HG02852 (cell line): ENCODE data around the gene GCNA.

ENCODE experiments used
- ATAC-seq: cut with Tn5 transposase; IDR thresholded peaks from one replicate; pipeline ENCODE4 v1.9.1; 2021; ENCODE audit warnings: mild to moderate bottlenecking, moderate library complexity; ENCODE audit not compliant: unreplicated experiment

GCNA gene

GRCh38 chrX:71612256-71612655, 34.0 kb downstream of the GCNA start:
- ATAC-seq, result no peak

- ATAC-seq, result no peak
Observed at GRCh38 chrX:71615056-71615455, 36.8 kb downstream of the GCNA start.

- ATAC-seq, result no peak
Observed at GRCh38 chrX:71615954-71616353, 37.7 kb downstream of the GCNA start.

DNA sequence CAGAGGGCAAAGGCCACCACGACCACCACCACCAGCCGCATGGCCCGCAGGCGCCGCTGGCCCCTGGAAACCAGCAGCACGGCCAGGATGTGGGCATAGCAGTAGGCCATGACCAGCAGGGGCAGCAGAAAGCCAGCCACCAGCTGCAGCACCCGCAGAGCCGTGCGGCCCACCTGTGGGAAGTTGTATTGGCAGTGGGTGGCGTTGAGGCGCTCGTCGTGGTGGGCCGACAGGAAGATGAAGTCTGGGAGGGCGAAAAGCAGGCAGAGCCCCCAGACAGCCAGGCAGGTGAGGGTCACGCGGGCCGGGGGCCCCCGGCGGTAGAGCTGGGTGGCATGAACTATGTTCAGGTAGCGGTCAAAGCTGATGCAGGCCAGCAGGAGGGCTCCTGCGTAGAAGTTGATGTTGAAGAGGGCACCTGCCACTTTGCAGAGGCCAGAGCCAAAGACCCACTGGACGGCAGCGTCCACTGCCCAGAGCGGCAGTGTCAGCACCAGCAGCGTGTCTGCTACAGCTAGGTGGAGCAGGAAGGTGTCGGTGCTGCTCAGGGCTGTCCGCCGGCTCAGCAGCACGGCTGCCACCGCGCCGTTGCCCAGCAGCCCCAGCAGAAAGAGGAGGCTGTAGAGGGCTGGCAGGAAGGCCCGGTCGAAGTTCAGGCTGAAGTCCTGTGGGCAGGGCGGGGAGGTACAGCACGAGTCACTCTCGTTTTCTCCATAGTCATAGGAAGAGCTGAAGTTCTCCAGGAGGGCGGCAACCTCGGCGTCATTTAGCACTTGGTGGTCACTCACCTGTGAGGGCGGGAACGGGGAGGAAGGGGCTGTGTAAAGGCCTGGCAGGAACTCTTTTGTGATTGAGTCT, 38.7 kb downstream of the GCNA start:
- no peak for ATAC-seq

DNA sequence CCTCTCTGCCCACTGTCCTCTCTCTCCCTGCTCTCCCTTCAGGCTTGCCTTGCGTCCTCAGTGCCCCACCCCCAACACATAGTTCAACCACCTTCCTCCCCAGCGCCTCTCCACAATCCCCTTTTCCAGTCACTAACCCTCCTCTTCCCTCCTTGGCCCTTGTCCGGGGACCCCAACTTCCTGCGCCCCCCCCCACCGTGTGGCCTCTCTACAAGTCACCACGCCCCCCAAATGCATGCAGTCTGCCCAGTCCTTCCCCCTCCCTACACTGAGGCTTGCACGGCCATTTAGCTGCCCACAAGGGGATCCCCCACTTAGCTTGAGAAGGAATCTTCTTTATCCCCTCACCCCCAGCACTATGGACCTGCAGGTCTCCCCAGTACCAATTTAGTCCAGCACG, 39.5 kb downstream of the GCNA start:
- no peak for ATAC-seq

DNA sequence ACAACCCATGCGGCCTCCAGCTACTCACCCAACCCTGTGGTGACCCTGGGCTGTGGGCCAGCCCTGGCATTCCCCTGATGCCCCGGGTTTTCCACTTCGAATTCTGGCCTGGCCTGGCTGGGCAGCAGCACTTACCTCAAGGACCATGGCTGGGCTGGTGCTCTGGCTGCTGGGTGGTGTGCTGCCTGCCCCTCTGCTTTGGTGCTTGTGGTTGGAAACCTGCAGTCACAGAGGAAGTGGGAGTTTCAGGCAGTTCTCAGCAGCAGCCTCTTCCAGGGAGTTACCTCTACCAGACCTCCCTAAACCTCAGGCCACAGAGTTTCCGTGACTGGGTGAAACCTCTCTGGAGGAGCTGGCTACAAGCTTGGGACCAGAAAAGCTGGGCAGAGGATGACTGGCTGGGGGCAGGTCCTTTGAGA, 40.1 kb downstream of the GCNA start, which contains the start of gene CXCR3:
CXCR3 (minus strand) TSS at position 209 of the 419 bp plus-strand sequence; CDS start at position 147, 62 bp downstream.
- ATAC-seq, result peak; percentile 71

DNA sequence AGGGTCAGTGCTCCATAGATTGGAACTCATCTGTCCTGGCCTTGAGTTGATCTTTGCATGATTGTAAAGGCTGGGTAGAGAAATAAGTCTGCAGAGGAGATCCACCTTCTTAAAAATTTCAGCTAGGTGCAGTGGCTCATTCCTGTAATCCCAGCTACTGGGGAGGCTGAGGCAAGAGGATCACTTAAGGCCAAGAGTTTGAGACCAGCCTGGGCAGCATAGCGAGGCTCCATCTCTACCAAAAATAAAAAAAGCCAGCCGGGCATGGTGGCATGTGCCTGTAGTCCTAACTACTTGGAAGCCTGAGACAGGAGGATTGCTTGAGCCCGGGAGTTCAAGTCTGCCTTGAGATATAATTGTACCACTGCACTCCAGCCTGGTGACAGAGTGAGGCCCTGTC, 40.5 kb downstream of the GCNA start:
- no peak for ATAC-seq

DNA sequence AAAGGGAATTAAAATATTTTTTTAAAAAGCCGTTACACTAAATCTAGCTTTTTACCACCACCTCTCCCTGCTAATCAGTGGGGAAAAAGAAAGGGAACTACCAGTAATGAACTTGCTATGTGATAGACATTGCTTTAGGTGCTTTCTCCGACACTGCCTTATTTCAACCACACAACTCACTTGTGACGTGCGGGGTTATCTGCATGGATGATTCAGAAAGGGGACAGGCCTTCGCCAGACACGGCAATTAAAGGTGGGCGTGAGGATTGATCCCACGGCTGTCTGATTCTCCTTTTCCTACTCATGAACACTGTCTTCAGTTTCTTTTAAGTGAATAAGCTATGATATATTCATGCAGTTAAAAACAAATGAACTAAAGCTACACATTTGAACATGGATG, 41.0 kb downstream of the GCNA start:
- no peak for ATAC-seq

- no peak for ATAC-seq
Observed at GRCh38 chrX:71619986-71620385, 41.7 kb downstream of the GCNA start.

GRCh38 chrX:71621603-71622002, 43.4 kb downstream of the GCNA start:
- no peak for ATAC-seq

GRCh38 chrX:71622032-71622575, 43.9 kb downstream of the GCNA start:
- ATAC-seq, result no peak

- ATAC-seq, result peak; percentile 38
Observed at GRCh38 chrX:71622576-71623450, 44.6 kb downstream of the GCNA start.

- ATAC-seq, result no peak
Observed at GRCh38 chrX:71623714-71624113, 45.5 kb downstream of the GCNA start.

- no peak for ATAC-seq
Observed at GRCh38 chrX:71625471-71625870, 47.2 kb downstream of the GCNA start.

DNA sequence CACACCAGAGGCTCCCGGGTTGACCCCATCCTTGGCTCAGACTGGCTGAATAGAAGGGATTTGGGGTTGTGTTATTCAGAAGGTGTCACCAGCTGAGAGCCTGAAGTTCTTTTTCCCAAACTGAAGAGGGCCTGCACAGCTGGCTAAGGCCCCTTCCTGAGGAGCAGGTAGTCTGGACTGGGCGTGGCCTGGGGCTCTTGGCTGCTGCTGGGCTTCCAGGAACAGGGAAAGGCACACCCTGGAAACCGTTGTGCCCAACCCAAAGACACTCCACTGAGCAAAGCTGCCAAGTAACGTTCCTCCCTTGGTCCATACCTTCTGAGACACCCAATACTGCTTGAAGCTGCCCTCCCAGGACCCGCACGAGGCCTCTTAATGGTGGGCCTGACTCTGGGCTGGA, 48.3 kb downstream of the GCNA start:
- no peak for ATAC-seq

GRCh38 chrX:71627588-71628404, 49.6 kb downstream of the GCNA start:
- ATAC-seq, result no peak

DNA sequence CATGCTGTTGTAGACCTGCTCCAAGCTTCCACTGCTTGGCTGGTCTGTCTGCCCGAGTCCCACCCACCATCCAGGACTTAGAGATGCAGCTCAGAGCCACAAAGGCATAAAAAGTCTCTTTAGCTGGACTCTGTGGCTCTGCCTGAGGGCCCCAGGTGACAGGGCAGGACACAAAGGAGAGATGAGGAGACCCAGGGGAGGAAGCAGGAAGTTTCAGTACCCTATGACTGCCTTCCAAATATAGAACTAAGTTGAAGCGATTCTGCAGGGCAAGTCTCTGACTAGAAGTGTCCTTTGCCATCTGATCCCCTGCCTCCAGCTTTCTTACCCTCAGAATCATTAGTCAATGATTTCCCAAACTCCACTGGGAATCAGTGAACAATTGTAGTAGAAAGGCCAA, 51.2 kb downstream of the GCNA start:
- no peak for ATAC-seq

- no peak for ATAC-seq
Observed at GRCh38 chrX:71632923-71633657, 54.9 kb downstream of the GCNA start.

DNA sequence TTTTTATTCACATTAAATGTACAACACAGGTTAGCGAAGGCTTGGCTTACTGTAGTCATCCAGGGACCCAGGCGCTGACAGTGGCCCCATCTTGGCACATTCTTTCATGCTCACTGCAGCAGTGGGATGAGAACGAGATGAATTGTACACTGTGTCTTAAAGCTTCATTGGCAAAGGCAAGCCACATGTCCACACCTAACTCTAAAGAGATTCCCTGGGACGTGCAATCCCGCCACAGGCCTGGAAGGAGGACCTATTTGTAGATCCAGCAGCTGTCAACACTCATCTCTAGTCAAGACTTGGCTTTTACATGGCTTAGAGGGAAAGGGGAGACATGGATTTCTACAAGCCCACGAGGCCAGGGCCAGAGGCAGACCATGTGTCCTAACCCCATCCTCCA, 56.1 kb downstream of the GCNA start:
- ATAC-seq, result no peak
